ENCODE data around the gene ETV3L.

DNA sequence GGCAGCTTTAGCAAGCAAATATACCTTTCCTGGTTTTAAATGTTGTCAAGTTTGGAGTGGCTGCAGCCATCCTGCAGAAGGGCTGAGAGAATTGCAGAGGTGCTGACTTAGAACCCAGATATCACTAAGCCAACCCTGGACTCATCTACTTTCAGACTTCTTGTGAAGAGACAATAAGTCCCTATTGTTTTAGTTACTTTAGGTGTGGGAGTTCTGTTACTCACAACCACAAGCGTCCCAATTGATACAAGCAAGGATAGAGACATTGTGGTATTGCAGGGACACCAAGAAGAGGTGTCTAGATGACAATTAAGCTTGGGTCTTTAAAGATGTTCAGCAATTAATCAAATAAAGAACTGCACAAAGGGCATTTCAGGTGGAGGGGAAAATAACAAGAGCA is 47.4 kb upstream of the ETV3L start:
- TF ChIP-seq, protein P1, sequence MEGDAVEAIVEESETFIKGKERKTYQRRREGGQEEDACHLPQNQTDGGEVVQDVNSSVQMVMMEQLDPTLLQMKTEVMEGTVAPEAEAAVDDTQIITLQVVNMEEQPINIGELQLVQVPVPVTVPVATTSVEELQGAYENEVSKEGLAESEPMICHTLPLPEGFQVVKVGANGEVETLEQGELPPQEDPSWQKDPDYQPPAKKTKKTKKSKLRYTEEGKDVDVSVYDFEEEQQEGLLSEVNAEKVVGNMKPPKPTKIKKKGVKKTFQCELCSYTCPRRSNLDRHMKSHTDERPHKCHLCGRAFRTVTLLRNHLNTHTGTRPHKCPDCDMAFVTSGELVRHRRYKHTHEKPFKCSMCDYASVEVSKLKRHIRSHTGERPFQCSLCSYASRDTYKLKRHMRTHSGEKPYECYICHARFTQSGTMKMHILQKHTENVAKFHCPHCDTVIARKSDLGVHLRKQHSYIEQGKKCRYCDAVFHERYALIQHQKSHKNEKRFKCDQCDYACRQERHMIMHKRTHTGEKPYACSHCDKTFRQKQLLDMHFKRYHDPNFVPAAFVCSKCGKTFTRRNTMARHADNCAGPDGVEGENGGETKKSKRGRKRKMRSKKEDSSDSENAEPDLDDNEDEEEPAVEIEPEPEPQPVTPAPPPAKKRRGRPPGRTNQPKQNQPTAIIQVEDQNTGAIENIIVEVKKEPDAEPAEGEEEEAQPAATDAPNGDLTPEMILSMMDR (IDR thresholded peaks at IDR 0.05), result no peak
- TF ChIP-seq POLR2A (IDR thresholded peaks at IDR 0.05), result no peak
- no peak for TF ChIP-seq POLR2AphosphoS5 (IDR thresholded peaks at IDR 0.05; ENCODE audit: insufficient read depth in 1 of 2, low read depth in 1 of 2)
